GM19043 (cell line): ENCODE data around the gene HPDL.
"Not testable (repeated sequence)": the region's sequence is repeated elsewhere in the genome, so short reads cannot be mapped to it uniquely, and the experiment has no call there.

Source experiments
- ATAC-seq: cut with Tn5 transposase; IDR thresholded peaks from one replicate; pipeline ENCODE4 v1.9.1; 2021; ENCODE audit warnings: low read depth; ENCODE audit not compliant: unreplicated experiment

HPDL gene

DNA sequence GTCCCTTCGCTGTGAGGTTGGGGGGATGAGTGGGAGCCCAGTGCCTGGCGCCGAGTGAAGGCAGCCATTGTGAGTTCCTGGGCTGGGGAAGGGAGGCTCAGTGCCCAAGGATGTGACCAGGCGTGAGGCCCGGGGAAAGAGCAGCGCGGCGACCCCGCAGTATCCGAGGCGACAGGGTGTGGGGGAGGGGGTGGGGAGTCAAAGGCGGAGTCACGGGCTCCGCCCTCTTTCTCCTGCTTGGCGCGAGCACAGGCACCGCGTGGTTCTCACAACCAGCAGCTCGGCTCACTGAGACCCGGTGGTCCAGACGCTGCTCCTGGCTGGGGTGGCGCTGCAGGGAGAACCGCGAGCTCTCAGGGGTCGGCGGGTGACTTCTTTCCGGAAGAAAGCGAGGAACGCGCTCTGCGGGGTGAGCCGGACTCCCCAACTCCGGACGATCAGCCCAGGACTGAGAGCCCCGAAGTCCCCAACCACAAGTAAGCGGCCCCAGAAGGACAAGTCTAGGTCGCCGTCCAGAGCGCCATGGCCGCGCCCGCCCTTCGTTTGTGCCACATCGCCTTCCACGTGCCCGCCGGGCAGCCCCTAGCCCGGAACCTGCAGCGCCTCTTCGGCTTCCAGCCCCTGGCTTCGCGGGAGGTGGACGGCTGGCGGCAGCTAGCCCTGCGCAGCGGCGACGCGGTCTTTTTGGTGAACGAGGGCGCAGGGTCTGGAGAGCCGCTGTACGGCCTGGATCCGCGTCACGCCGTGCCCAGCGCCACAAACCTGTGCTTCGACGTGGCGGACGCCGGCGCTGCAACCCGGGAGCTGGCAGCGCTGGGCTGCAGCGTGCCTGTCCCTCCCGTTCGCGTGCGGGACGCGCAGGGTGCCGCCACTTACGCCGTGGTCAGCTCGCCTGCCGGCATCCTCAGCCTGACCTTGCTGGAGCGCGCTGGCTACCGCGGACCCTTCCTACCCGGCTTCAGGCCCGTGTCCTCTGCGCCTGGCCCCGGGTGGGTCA is at the start of gene HPDL:
TSS of gene HPDL (plus strand) at position 269 of the 997 bp plus-strand sequence. CDS start at position 523, 254 bp downstream.
- ATAC-seq, result peak; percentile 74

DNA sequence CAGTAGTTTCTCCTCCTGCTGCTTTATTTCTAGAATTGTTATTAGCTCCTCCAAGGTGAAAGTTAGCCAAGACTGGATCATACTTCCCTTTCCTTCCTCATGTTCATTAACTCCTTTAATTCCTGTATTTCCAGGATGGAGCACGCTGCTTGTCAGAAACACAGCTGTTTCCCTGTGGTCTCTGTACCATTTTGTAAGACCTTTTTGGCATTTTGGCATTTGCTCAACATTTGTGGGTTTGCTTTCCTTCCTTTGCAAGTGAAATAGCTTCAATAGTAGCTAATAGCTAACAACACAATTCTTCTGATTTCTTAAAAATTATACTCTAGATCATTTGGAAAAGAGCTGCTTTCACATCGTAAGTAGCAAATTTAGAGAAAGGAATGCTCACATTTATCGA is 44.3 kb upstream of the HPDL start:
- ATAC-seq, result no peak

DNA sequence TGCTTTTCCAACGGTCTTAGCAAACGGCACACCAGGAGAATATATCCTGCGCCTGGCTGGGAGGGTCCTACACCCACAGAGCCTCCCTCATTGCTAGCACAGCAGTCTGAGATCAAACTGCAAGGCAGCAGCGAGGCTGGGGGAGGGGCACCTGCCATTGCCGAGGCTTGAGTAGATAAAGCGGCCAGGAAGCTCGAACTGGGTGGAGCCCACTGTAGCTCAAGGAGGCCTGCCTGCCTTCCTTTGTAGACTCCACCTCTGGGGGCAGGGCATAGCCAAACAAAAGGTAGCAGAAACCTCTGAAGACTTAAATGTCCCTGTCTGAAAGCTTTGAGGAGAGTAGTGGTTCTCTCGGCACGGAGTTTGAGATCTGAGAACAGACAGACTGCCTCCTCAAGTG is 41.8 kb upstream of the HPDL start:
- not testable (repeated sequence) for ATAC-seq

DNA sequence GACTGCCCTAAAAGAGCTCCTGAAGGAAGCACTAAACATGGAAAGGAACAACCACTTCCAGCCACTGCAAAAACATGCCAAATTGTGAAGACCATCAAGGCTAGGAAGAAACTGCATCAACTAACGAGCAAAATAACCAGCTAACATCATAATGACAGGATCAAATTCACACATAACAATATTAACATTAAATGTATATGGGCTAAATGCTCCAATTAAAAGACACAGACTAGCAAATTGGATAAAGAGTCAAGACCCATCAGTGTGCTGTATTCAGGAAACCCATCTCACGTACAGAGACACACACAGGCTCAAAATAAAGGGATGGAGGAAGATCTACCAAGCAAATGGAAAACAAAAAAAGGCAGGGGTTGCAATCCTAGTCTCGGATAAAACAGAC is 40.2 kb upstream of the HPDL start:
- ATAC-seq, result not testable (repeated sequence)

DNA sequence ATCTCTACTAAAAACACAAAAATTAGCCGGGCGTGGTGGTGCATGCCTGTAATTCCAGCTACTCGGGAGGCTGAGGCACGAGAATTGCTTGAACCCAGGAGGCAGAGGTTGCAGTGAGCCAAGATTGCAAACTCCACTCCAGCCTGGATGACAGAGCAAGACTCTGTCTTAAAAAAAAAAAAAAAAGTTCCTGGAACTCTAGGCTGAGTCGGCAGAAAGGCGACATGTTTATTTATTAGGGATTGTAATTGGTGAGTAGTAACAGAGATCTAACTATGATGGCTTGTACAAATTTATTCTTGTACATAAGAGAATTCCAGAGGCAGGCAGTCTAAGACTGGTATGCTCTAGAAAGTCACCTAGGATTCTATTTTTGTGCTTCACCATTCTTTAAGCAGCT is 35.7 kb upstream of the HPDL start:
- ATAC-seq, result not testable (repeated sequence)

DNA sequence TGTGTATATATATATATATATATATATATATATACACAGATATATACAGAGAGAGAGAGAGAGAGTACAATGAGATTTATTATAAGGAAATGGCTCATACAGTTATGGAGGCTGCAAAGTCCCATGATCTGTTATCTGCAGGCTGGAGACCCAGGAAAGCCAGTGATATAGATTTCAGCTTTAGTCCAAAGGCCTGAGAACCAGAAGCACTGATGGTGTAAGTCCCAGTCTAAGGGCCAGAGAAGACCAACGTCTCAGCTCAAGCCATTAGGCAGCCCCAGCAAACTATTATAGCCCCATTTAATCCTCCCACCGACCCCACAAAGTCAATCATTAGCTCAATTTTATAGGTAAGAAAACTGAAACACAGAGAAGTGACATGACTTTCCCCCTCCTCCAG is 35.0 kb upstream of the HPDL start:
- ATAC-seq, result no peak

DNA sequence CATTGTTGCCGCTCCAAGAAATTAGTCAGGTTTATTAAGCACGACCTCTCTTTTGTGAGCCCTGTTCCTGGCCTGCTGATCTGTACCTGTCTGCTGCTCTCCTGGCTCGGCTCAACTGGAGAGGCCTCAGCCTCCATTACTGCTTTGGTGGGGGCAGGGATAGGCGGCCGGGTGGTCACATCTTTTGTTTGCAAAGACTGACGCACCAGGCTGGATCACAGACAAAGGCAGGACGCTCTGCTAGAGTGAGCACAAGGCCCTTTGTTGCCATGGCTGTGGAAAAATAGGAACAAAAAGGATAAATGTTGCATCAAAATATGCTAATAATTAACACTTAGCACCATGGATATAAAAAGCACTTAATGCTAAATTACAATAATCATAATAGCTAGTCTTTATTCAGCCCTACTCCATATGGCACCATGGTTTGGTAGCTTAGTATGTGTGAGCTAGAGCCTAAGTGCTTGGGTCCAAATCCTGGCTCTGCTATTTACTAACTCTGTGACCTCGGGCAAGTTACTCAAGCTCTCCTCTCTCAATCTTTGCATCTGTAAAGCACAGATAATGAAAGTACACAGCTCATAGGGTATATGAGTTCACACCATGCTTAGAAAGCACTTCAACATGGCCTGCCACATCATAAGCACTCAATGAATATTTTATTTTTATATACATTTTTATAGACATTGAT is 28.9 kb upstream of the HPDL start:
- ATAC-seq, result no peak

DNA sequence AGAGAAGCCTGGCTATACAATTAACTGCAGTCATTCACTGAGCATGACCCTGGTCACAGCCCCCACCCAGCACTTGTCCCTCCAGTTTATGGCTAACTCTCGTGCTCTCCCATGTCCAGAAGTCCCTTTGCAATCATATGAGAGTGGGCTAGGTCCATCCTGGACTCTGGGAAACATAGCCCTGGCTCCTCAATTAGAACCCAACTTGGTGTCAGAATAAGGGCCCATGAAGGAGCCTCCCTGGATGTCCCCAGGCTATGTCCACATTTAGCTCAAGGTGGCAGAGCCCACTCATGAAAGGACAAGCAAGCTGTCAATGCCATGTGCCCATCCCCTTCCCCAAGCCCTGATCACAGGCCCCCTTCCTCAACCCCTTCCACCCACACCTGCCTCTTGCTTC is 27.4 kb upstream of the HPDL start:
- no peak for ATAC-seq

DNA sequence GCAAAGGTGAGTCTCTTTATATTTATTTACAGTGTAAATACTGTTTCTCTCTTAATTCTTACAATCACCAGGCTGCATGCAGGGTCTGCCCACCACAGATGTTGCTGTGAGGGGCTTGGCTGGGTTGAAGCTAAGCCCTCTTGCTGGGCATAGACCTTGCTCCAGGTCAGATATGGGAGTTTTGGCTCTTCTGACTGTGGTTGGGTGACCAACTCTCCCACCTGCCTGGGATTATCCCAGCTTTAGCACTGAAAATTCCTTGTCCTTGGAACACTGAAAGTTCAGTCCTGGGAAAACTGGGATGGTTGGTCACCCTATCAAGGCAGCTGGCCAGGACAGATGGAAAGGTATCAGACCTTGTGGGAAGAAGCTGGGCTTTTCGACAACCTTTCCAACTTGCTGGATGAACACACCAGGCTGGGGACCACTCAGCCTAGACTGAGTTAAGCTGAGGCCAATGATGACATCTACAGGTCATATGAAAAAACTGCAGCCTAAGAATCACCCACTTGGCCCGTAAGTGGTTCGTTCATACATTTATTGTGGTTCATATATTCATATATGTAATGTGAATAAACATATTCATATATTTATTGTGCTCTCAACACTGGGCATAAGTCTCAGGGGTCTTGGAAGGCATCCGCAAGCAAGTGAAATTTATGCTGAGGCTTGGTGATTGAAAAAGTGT is 26.6 kb upstream of the HPDL start:
- no peak for ATAC-seq

DNA sequence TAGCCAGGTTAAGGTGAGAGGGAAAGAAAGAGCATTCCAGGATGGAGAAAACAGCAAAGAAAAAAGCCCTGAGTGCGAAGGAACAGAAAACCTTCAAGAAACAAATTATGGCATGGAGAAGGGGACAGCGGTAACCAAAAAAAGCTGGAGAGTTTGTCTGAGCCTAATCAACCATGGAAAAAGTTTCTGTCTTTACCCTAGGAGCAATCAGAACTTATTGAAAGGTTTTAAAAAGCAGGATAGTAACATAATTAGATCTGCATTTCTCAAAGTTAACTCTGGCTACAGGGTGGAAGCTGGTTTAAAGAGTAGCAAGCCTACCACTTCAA is 26.1 kb upstream of the HPDL start:
- no peak for ATAC-seq

DNA sequence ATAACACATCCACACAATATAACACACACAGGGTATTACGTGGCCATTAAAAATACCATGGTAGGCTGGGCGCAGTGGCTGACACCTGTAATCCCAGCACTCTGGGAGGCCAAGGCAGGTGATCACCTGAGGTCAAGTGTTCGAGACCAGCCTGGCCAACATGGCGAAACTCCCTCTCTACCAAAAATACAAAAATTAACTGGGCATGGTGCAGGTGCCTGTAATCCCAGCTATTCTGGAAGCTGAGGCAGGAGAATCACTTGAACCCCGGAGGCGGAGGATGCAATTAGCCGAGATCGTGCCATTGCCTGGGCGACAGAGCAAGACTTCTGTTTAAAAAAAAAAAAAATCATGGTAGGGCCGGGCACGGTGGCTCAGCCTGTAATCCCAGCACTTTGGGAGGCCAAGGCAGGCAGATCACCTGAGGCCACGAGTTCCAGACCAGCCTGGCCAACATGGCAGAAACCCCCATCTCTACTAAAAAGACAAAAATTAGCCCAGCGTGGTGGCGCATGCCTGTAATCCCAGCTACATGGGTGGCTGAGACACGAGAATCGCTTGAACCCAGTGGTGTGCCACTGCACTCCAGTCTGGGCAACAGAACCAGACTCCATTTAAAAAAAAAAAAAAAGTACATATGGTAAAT is 24.1 kb upstream of the HPDL start:
- ATAC-seq, result no peak

DNA sequence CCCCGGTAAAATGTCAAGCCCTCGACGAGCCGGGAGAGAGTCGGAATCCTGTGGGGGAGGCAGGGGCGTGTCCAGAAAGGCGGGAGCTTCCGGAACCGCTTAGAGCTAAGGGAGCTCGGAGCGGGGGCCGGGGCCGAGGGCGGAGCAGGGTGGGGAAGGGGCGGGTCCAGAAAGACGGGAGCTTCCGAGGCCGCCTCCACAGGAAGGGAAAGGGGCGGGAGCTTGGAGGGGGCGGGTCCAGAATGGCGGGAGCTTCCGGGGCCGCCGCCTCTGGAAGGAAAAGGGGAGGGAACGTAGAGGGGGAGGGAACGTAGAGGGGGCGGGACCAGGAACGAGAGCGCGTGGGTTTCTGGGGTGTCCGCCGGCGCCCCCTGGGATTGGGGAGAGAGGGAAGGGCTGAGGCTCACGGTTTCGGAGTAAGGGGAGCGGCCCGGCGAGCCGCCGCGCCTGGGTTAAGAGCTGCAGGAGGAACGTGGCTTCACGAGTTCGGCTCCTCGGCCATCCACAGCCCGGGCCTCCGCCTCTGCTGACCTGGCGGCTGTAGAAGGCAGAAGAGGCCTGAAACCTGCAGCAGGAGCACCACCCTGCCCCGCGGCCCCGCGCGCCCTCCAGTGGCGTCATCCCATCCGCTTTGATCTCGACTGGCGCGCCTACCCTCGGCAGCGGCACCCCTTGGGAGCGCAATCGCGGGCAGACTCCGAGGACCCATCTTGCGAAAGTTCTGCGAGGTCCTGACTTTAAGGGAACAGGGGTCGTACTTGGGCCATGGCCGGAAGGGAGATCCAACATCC is 23.0 kb upstream of the HPDL start:
- ATAC-seq, result peak; percentile 62

DNA sequence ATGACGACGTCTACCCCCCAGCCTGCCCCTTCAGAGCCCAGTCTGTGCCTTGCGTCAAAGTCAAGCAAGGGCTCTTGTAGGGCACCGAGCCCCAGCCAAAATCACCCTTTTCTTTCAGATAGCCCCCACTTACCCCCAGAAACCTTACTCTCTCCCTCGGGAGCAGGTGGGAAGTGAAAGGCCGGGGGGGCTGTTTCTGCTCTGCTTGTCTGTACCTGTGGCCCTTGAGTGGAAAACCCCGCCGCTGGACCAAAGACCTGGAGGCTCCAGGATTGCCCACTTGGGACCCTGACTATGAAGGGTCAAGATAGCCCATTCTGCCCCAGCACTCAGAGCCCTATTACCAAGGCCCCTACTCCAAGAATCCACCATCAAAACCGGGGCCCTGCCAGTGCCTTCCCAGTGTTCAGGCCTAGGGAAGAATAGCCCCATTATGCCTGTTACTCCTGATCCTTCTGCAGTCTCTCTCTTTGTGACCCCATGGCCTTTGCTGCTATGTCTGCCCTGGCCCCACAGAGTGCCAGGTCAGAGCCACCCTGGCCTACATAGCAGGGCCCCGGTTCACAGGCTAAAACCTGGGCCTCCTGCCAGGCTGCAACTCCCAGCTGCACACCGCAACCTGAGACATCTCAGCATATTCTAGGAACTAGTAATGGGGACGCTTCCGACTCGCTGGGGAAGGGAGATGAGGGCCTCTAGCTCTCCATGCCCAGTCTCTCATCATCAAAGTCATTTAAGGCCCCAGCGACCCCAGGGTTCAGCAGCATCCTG is 22.2 kb upstream of the HPDL start:
- no peak for ATAC-seq

DNA sequence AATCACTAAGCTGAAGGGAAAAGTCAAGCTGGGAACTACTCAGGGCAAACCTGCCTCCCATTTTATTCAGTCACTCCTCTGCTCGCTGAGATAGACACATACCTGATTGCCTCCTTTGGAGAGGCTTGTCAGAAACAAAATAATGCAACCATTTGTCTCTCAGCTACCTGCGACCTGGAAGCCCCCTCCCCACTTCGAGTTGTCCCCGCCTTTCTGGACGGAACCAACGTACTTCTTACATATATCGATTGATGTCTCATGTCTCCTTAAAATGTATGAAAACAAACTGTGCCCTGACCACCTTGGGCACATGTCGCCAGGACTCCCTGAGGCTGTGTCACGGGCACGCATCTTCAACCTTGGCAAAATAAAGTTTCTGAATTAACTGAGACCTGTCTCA is 21.5 kb upstream of the HPDL start:
- ATAC-seq, result no peak

DNA sequence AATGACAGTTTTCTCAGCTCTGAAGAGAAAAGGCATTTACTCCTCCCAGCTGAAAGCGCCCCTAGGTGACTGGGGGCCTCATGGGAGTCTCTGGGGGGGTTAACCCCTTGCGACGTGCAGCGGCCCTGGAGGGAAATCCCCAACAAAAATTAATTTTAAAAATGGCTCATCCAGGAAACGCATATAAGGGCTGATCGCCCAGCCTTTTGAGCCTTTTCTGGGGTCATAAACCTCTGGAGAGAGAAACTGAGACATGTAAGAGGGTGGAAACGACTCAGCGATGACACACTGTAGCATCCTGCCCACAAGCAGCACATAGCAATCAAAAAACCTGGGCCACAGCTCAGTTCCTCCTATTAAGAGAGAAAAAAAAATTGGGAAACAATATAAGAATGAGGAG is 20.4 kb upstream of the HPDL start:
- no peak for ATAC-seq

DNA sequence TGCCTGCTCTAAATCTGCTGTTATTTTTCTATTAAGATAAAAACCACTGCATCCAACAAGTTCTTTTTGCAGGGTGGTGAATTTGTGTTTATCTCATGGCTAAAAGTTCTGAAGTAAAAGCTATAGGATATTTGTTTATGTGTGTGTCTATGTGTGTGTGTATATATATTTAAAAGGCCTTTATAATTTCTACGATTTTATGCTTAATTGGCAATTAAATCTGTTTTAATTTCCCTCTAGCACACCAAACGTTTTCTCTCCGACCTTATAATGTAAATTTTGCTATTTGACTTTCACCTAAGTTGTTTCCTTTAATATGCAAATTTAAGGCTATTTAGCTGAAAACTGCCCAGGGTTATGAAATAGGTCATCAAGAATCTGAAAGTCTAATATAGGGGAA is 19.8 kb upstream of the HPDL start:
- no peak for ATAC-seq

DNA sequence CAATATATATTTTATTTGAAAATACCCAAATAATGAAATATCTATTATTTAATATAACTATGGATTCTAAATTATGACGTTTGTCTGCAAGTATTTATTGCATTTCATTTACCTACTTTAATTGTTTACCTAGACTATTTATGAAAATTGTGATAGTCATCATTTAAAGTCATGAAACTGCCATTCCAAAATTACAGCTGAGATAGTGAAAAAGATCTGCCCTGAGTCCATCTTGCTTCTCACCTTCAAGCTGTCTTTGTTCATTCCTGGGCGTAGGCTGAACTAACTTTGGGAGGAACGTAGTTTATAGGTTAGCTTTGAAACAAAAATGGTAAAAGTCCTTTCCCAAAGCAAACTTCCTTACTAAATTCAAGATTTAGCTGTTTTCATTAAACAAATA is 12.4 kb upstream of the HPDL start:
- no peak for ATAC-seq

DNA sequence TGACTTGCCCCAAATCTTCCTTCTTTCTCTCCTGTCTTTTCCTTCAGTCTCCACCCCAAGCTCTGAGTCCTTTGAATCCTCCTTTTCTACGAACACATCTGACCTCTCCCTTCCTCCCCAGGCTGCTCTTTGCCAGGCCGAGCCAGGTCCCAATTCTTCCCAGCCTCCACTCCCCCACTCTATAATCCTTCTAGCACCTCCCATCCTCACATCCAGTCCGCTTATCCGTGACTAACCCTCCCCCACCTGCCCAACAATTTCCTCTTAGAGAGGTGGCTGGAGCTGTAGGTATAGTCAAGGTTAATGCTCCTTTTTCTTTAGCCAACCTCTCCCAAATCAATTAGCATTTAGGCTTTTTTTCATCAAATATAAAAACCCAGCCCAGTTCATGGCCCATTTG is 9.5 kb upstream of the HPDL start:
- ATAC-seq, result no peak

DNA sequence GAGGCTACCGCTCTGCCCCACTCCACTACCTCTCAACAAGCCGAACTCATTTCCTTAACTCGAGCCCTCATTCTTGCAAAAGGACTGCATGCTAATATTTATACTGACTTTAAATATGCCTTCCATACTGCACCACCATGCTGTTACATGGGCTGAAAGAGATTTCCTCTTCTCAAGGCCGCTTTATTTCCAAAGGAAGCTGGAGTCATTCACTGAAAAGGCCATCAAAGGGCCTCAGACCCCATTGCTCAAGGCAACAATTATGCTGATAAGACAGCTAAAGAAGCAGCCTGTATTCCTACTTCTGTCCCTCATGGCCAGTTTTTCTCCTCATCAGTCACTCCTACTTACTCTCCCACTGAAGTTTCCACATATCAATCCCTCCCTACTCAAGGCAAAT is 6.9 kb upstream of the HPDL start:
- no peak for ATAC-seq
